ENCODE results near the gene PHRF1. TPM values are rescaled to one million over a fixed set of nuclear protein-coding genes. Genes with fewer than 3 reads are reported as not detected.

PHRF1 gene
- total and polyA plus RNA-seq, 4 experiments from 2014 or later = 0.93 to 54.5 (median 33.1) TPM

GRCh38 chr11:555227-555779 lies 21.0 kb upstream of the PHRF1 start:
- Mint-ChIP-seq H3K9me3 (no peaks in the 10 kb centered on the region), H3K36me3 (no peaks in the 10 kb centered on the region), H3K4me1 (peaks cover 4 to 14% (median 7%) of the 10 kb centered on the region in 4 donors), H3K27ac (no peak overlapping the region), H3K27me3 (no peaks in the 10 kb centered on the region), H3K4me3 (peak overlapping the region in 3 of 8 donors; percentile 25 to 58 (median 54))
- intact Hi-C loops (cut with micrococcal nuclease) = loop anchor here (1.0 to 5.0 kb wide), 5 partner anchors 18 to 242 kb away; partner anchors contain the start of genes LRRC56 and SLC25A22
- Histone ChIP-seq H3K4me1 (ENCODE audit: insufficient read depth, low read length) (peaks cover 20% of the 10 kb centered on the region), H3K4me3 (ENCODE audit: low read length in 2 of 2) (peak overlapping the region in 1 of 2 donors; percentile 43), H3K27ac (ENCODE audit: low read depth, low read length) (peak overlapping the region; percentile 21), H3K27me3 (ENCODE audit: insufficient read depth, low read length) (no peaks in the 10 kb centered on the region), H3K9me3 (ENCODE audit: control insufficient read depth in 1 of 2, low read length in 2 of 2) (no peaks in the 10 kb centered on the region), H3K36me3 (ENCODE audit: insufficient read depth, low read length) (no peaks in the 10 kb centered on the region)
- ChIA-PET CTCF (ENCODE audit: partially characterized antibody) (interaction anchor here (0.7 to 3.4 kb wide), 17 partner anchors 9 to 202 kb away, joined by 3 to 41 read pairs (median 4); partner anchors contain the start of genes DEAF1, PHRF1, TALDO1 and TMEM80), POLR2A (ENCODE audit: partially characterized antibody) (interaction anchor here (0.9 to 5.8 kb wide), 16 partner anchors 12 to 264 kb away, joined by 3 to 62 read pairs (median 4); partner anchors contain the start of genes DEAF1, HRAS, IRF7 and LRRC56)
- DNase-seq = peak in 1 of 5 donors; percentile 39

GRCh38 chr11:555780-556661 lies 20.2 kb upstream of the PHRF1 start:
- peak in 3 of 5 donors; percentile 39 to 53 (median 52) for DNase-seq
- CTCF ChIA-PET (ENCODE audit: partially characterized antibody) = interaction anchor here (0.7 to 3.4 kb wide), 15 partner anchors 9 to 191 kb away, joined by 3 to 41 read pairs (median 5); partner anchors contain the start of genes DEAF1, PHRF1, TALDO1 and TMEM80
- peak overlapping the region in 1 of 2 donors; percentile 43 for H3K4me3 ChIP-seq (ENCODE audit: low read length in 2 of 2)

GRCh38 chr11:556662-557256 lies 19.5 kb upstream of the PHRF1 start:
- no peak overlapping the region for H3K27ac ChIP-seq (ENCODE audit: low read depth, low read length)
- intact Hi-C loops (cut with micrococcal nuclease) = loop anchor here (5.0 kb wide), 1 partner anchor 241 kb away; the partner anchor contains the start of gene SLC25A22
- Mint-ChIP-seq H3K27ac (peak overlapping the region in 5 of 7 donors; percentile 22 to 65 (median 48)), H3K9me3 (no peaks in the 10 kb centered on the region), H3K4me3 (peak overlapping the region; percentile 8 to 69 (median 52)), H3K27me3 (no peaks in the 10 kb centered on the region), H3K4me1 (peaks cover 7 to 19% (median 11%) of the 10 kb centered on the region in 4 donors), H3K36me3 (peaks cover 0 to 3% of the 10 kb centered on the region in 2 donors)
- H3K4me1 ChIP-seq (ENCODE audit: insufficient read depth, low read length) = peaks cover 25% of the 10 kb centered on the region
- ChIA-PET CTCF (ENCODE audit: partially characterized antibody) (interaction anchor here (1.2 to 3.4 kb wide), 6 partner anchors 8 to 170 kb away, joined by 4 to 30 read pairs (median 6); partner anchors contain the start of genes DEAF1 and TMEM80), POLR2A (ENCODE audit: partially characterized antibody) (interaction anchor here (0.6 to 5.8 kb wide), 7 partner anchors 10 to 170 kb away, joined by 3 to 62 read pairs (median 26); partner anchors contain the start of genes DEAF1, HRAS, IRF7 and LRRC56)
- no peaks in the 10 kb centered on the region for H3K27me3 ChIP-seq (ENCODE audit: insufficient read depth, low read length)
- DNase-seq = peak in 1 of 5 donors; percentile 38
- H3K36me3 ChIP-seq (ENCODE audit: insufficient read depth, low read length) = no peaks in the 10 kb centered on the region
- H3K4me3 ChIP-seq (ENCODE audit: low read length in 2 of 2) = no peak overlapping the region
- H3K9me3 ChIP-seq (ENCODE audit: control insufficient read depth in 1 of 2, low read length in 2 of 2) = no peaks in the 10 kb centered on the region

More at GRCh38 chr11:555780-556661, 20.2 kb upstream of the PHRF1 start:
- Mint-ChIP-seq H3K36me3 (no peaks in the 10 kb centered on the region), H3K4me3 (peak overlapping the region in 7 of 8 donors; percentile 36 to 69 (median 53)), H3K27me3 (no peaks in the 10 kb centered on the region), H3K9me3 (no peaks in the 10 kb centered on the region), H3K4me1 (peaks cover 4 to 14% (median 7%) of the 10 kb centered on the region in 4 donors), H3K27ac (peak overlapping the region in 4 of 7 donors; percentile 37 to 65 (median 52))
- POLR2A ChIA-PET (ENCODE audit: partially characterized antibody) = interaction anchor here (0.6 to 5.8 kb wide), 11 partner anchors 11 to 263 kb away, joined by 3 to 62 read pairs (median 25); partner anchors contain the start of genes DEAF1, HRAS, IRF7 and LRRC56
- Histone ChIP-seq H3K4me1 (ENCODE audit: insufficient read depth, low read length) (peaks cover 20% of the 10 kb centered on the region), H3K27ac (ENCODE audit: low read depth, low read length) (peak overlapping the region; percentile 21), H3K36me3 (ENCODE audit: insufficient read depth, low read length) (no peaks in the 10 kb centered on the region), H3K27me3 (ENCODE audit: insufficient read depth, low read length) (no peaks in the 10 kb centered on the region), H3K9me3 (ENCODE audit: control insufficient read depth in 1 of 2, low read length in 2 of 2) (no peaks in the 10 kb centered on the region)
- intact Hi-C loops (cut with micrococcal nuclease) = loop anchor here (1.0 to 5.0 kb wide), 5 partner anchors 19 to 241 kb away; partner anchors contain the start of genes LRRC56 and SLC25A22

- H3K4me3 ChIP-seq (ENCODE audit: low read length in 2 of 2) = no peak overlapping the region
- DNase-seq = peak in 1 of 5 donors; percentile 38
- no peak overlapping the region for H3K27ac ChIP-seq (ENCODE audit: low read depth, low read length)
- H3K9me3 Mint-ChIP-seq = no peaks in the 10 kb centered on the region
- peaks cover 0 to 3% of the 10 kb centered on the region in 2 donors for H3K36me3 Mint-ChIP-seq
- H3K27ac Mint-ChIP-seq = peak overlapping the region in 1 of 7 donors; percentile 48
- no peaks in the 10 kb centered on the region for H3K27me3 ChIP-seq (ENCODE audit: insufficient read depth, low read length)
- H3K4me1 Mint-ChIP-seq = peaks cover 7 to 21% (median 12%) of the 10 kb centered on the region in 4 donors
- no peaks in the 10 kb centered on the region for H3K36me3 ChIP-seq (ENCODE audit: insufficient read depth, low read length)
- H3K4me3 Mint-ChIP-seq = peak overlapping the region in 5 of 8 donors; percentile 4 to 39 (median 15)
- ChIA-PET POLR2A (ENCODE audit: partially characterized antibody) (interaction anchor here (1.2 to 5.8 kb wide), 4 partner anchors 9 to 169 kb away, joined by 6 to 62 read pairs (median 33); partner anchors contain the start of genes DEAF1, HRAS, LRRC56 and TMEM80), CTCF (ENCODE audit: partially characterized antibody) (interaction anchor here (1.2 to 3.4 kb wide), 5 partner anchors 18 to 169 kb away, joined by 4 to 30 read pairs (median 5); partner anchors contain the start of genes DEAF1 and TMEM80)
- H3K9me3 ChIP-seq (ENCODE audit: control insufficient read depth in 1 of 2, low read length in 2 of 2) = no peaks in the 10 kb centered on the region
- H3K27me3 Mint-ChIP-seq = no peaks in the 10 kb centered on the region
- H3K4me1 ChIP-seq (ENCODE audit: insufficient read depth, low read length) = peaks cover 32% of the 10 kb centered on the region
- intact Hi-C loops (cut with micrococcal nuclease) = loop anchor here (5.0 kb wide), 1 partner anchor 240 kb away; the partner anchor contains the start of gene SLC25A22
Measured at GRCh38 chr11:557328-558132, 18.7 kb upstream of the PHRF1 start.

- DNase-seq = peak in 1 of 5 donors; percentile 43
- POLR2A ChIA-PET (ENCODE audit: partially characterized antibody) = interaction anchor here (1.6 to 2.1 kb wide), 2 partner anchors 17 to 164 kb away, joined by 4 to 28 read pairs; partner anchors contain the start of gene PHRF1
- Histone ChIP-seq H3K4me3 (ENCODE audit: low read length in 2 of 2) (no peak overlapping the region), H3K27me3 (ENCODE audit: insufficient read depth, low read length) (no peaks in the 10 kb centered on the region), H3K27ac (ENCODE audit: low read depth, low read length) (no peak overlapping the region), H3K36me3 (ENCODE audit: insufficient read depth, low read length) (no peaks in the 10 kb centered on the region), H3K4me1 (ENCODE audit: insufficient read depth, low read length) (peaks cover 32% of the 10 kb centered on the region), H3K9me3 (ENCODE audit: control insufficient read depth in 1 of 2, low read length in 2 of 2) (no peaks in the 10 kb centered on the region)
- H3K36me3 Mint-ChIP-seq = peaks cover 0 to 4% of the 10 kb centered on the region in 2 donors
- H3K27me3 Mint-ChIP-seq = no peaks in the 10 kb centered on the region
- peak overlapping the region in 1 of 7 donors; percentile 93 for H3K27ac Mint-ChIP-seq
- intact Hi-C loops (cut with micrococcal nuclease) = loop anchor here (5.0 kb wide), 1 partner anchor 239 kb away; the partner anchor contains the start of gene SLC25A22
- CTCF ChIA-PET (ENCODE audit: partially characterized antibody) = no interaction called here
- H3K4me3 Mint-ChIP-seq = peak overlapping the region in 1 of 8 donors; percentile 20
- H3K4me1 Mint-ChIP-seq = peaks cover 7 to 17% (median 12%) of the 10 kb centered on the region in 4 donors
- no peaks in the 10 kb centered on the region for H3K9me3 Mint-ChIP-seq
Measured at GRCh38 chr11:558503-558902, 17.8 kb upstream of the PHRF1 start.
